Gastrocnemius medialis (tissue), 4 donors: Measurements from ENCODE around the gene HIPK2. TPM values are rescaled to one million over a fixed set of nuclear protein-coding genes. Genes with fewer than 3 reads are reported as not detected.

Experiments
- ATAC-seq, 2 donors: fragments of 150-250 bp; one replicate each; pipeline ENCODE4 v1.9.1; 2016
- DNase-seq, 2 donors: peaks; one replicate each; pipeline ENCODE4 v3.0.0-alpha.2; 2019
- H3K27ac ChIP-seq, 4 donors: fragments of 200-600 bp; sonication (generic); 1 replicate in 1 of 4; 2 replicates in 3 of 4; pipeline ENCODE4 v1.5.1; 2016 to 2018; ENCODE audit warnings: mild to moderate bottlenecking in 2 of 4, moderate library complexity in 1 of 4
- H3K27me3 ChIP-seq, 3 donors: fragments of 200-600 bp; sonication (generic) in 2 of 3; 1 replicate in 1 of 3; 2 replicates in 2 of 3; pipeline versions ENCODE4 v1.5.1 to v1.6.0; 2016 to 2019; ENCODE audit warnings: mild to moderate bottlenecking in 1 of 3, moderate library complexity in 1 of 3
- H3K36me3 ChIP-seq, 2 donors: fragments of 200-600 bp; sonication (generic) in 1 of 2; one replicate each; pipeline ENCODE4 v1.5.1; 2017 to 2018
- H3K4me1 ChIP-seq, 2 donors: fragments of 200-600 bp; sonication (generic) in 1 of 2; one replicate each; pipeline ENCODE4 v1.5.1; 2016 to 2017; ENCODE audit warnings: mild to moderate bottlenecking in 2 of 2
- H3K4me3 ChIP-seq, 4 donors: fragments of 200-600 bp; sonication (generic) in 3 of 4; 1 replicate in 1 of 4; 2 replicates in 3 of 4; pipeline ENCODE4 v1.5.1; 2016 to 2019; ENCODE audit warnings: mild to moderate bottlenecking in 2 of 4
- H3K9me3 ChIP-seq, 3 donors: fragments of 200-600 bp; sonication (generic) in 2 of 3; 1 replicate in 1 of 3; 2 replicates in 2 of 3; pipeline ENCODE4 v1.5.1; 2016 to 2019
- CTCF ChIP-seq, 5 experiments: fragments of 450-650 bp in 3 of 5; fragments of 200-600 bp in 2 of 5; sonication (generic) in 2 of 5; IDR thresholded peaks in 4 of 5; conservative IDR thresholded peaks in 1 of 5; 1 replicate in 4 of 5; 2 replicates in 1 of 5; pipeline ENCODE4 v1.5.1; 2016 to 2019; ENCODE audit warnings: antibody characterized with exemption in 5 of 5, mild to moderate bottlenecking in 3 of 5, moderate library complexity in 3 of 5
- POLR2A ChIP-seq, 2 donors: fragments of 450-650 bp; IDR thresholded peaks; one replicate each; pipeline ENCODE4 v1.6.1; 2017; ENCODE audit warnings: antibody characterized with exemption in 2 of 2, mild to moderate bottlenecking in 2 of 2, moderate library complexity in 2 of 2
- in situ Hi-C, 4 donors: fragments of 200-750 bp; cut with MboI; loops; one replicate each; pipeline versions ENCODE4 v1.15.0 to v1.8.0; 2017; ENCODE audit warnings: low sequenced_read_pairs in 4 of 4
- intact Hi-C: fragments of 100-400 bp; cut with DNase I; formaldehyde crosslinking; loops from one replicate; pipeline ENCODE4 v1.15.1; 2023; ENCODE audit warnings: low total_unique reads
- total RNA-seq, 4 donors: library from RNA; depleted of rRNA; stranded (reverse); fragments of >200 nt; gene quantifications; one replicate each; pipeline versions ENCODE4 v1.1.0 to v1.2.3, GENCODE V29; 2016

The HIPK2 gene
- total RNA-seq, 4 donors from 2014 or later: 30.5 to 77.4 (median 58.9) TPM

DNA sequence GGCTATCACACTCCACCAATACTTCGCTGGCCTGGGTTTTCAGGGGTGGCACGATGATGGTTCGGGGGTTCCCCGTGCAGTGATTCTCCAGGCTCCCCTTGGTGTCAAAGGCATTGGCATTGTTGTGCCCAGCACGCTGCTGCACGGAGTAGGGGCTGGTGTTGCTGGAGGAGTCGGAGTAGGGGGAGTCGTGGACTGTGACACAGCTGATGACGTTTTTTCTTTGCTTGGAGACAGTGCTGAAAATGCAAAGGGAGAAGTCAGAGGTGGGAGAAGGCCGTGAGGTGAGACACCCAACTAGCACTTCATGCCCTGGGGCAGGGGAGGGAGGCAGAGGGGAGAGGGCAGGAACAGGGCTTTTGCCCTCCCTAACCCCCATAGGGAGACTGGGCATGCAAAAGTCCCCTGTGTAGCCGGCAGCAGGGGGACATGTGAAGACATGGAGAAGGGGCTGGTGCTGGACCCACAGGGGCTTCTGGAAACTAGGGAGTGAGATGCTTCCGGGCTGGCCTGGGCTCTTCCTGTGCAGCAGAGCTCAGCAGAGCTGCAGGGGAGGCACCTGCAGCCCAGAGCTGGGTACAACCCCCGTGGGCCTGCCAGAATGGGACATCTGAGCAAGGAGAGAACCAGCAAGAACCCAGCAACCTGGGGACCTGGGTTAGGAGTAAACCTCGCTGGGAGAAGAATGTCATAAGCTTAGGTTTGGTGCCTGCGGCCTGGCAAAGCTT lies 193.8 kb downstream of the HIPK2 start:
- ATAC-seq (no peak), DNase-seq (no peak)
- in situ Hi-C loops: no loop called here
- H3K36me3 ChIP-seq: peaks cover 3 to 71% of the 10 kb centered on the region in 2 donors
- peaks cover 5 to 7% of the 10 kb centered on the region in 2 donors for H3K4me1 ChIP-seq
- H3K4me3 ChIP-seq: no peak overlapping the region
- H3K27ac ChIP-seq: no peak overlapping the region
- intact Hi-C loops: no loop called here
- H3K9me3 ChIP-seq: no peaks in the 10 kb centered on the region
- TF ChIP-seq CTCF (IDR thresholded peaks at IDR 0.05 in 4 of 5, conservative IDR thresholded peaks at IDR 0.05 in 1 of 5) (no peak), POLR2A (IDR thresholded peaks at IDR 0.05) (no peak)
- no peaks in the 10 kb centered on the region for H3K27me3 ChIP-seq

DNA sequence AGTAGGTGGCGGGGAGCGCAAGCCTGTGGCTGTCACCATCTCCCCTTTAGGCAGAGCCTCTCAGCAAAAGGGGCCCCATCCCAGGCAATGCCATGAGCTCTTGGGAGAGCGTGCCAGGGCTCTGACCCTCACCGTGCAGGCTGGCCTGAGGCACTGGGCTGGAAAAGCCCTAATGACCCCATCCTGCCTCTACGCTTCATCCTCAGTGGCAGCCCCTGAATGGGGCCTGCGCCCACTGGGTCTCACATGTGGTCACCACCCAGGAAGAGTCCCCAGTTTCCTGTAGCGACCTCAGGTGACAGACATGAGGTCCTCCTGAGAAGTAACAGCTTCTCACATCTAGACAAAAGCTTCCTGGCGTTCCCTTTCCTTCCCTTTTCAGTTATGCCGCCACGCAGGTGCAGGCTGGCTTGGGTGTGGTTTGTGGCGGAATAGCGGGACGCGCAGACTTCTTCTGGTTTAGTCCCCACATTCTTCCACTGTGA lies 195.1 kb downstream of the HIPK2 start:
- no peak overlapping the region for H3K4me3 ChIP-seq
- in situ Hi-C loops: no loop called here
- H3K27me3 ChIP-seq: no peaks in the 10 kb centered on the region
- DNase-seq (no peak), ATAC-seq (no peak)
- TF ChIP-seq CTCF (IDR thresholded peaks at IDR 0.05 in 4 of 5, conservative IDR thresholded peaks at IDR 0.05 in 1 of 5) (no peak), POLR2A (IDR thresholded peaks at IDR 0.05) (no peak)
- H3K4me1 ChIP-seq: no peaks in the 10 kb centered on the region
- intact Hi-C loops: no loop called here
- no peak overlapping the region for H3K27ac ChIP-seq
- H3K36me3 ChIP-seq: peaks cover 3 to 77% of the 10 kb centered on the region in 2 donors
- H3K9me3 ChIP-seq: no peaks in the 10 kb centered on the region

DNA sequence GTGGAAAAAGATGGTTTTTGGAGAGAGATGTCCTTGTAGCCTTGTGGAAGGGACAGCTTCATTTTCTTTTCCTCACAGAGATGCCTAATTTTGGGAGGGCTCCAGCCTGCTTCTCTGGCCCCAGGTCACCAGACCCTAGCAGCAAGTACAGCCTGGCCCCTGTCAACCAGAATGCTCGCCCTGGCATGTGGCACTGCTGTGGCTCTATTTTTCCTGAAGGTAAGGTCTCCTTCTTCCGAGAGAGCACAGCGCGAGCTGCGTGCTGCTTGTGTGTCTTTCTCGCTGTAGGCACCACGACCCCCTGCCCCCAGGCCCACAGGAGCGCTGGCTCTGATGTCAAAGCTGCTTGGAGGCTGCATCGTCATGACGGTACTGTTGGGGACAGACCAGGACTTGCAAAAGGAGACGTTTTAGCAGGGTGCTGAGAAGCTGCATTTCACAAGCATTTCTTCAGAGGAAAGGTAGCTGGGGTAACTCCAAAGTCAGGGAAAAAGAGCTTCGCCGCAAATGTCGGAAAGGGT lies 195.6 kb downstream of the HIPK2 start:
- Histone ChIP-seq H3K27me3 (no peaks in the 10 kb centered on the region), H3K9me3 (no peaks in the 10 kb centered on the region), H3K4me1 (no peaks in the 10 kb centered on the region), H3K27ac (no peak overlapping the region), H3K4me3 (no peak overlapping the region), H3K36me3 (peaks cover 3 to 77% of the 10 kb centered on the region in 2 donors)
- DNase-seq (no peak), ATAC-seq (no peak)
- in situ Hi-C loops (no loop called here), intact Hi-C loops (no loop called here)
- TF ChIP-seq POLR2A (IDR thresholded peaks at IDR 0.05): no peak
- no peak for TF ChIP-seq CTCF (IDR thresholded peaks at IDR 0.05 in 4 of 5, conservative IDR thresholded peaks at IDR 0.05 in 1 of 5)

DNA sequence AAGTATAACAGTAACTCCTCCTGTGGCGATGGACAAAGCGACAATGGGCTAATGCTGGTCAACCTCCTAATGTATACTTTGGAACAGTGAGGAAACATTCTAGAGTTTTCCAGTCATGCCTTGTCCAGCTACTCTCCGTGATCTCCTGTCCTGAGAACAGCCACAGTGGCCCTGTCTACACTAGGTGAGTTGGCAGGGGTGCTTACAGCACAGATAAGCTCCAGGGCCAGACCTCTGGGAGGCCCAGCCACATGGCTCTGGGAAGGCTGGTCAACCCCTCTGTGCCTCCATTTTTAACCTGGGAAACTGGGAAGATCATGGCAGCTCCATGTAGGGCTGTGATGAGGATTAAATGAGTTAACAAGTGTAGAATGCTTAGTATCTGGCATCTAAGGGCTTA lies 197.4 kb downstream of the HIPK2 start:
- Histone ChIP-seq H3K9me3 (no peaks in the 10 kb centered on the region), H3K4me1 (peaks cover 6 to 11% of the 10 kb centered on the region in 2 donors), H3K27ac (no peak overlapping the region), H3K27me3 (no peaks in the 10 kb centered on the region), H3K4me3 (no peak overlapping the region), H3K36me3 (peaks cover 3 to 64% of the 10 kb centered on the region in 2 donors)
- ATAC-seq (no peak), DNase-seq (no peak)
- intact Hi-C loops: no loop called here
- in situ Hi-C loops: no loop called here
- TF ChIP-seq CTCF (IDR thresholded peaks at IDR 0.05 in 4 of 5, conservative IDR thresholded peaks at IDR 0.05 in 1 of 5): no peak
- TF ChIP-seq POLR2A (IDR thresholded peaks at IDR 0.05): no peak
